ENCODE results near the gene KCNJ10.
A peak's percentile ranks its signal among the peaks of the same experiment; 100 is the strongest.

Gene KCNJ10

GRCh38 chr1:160101717-160102522 lies 32.0 kb upstream of the KCNJ10 start:
- no peak for TF ChIP-seq CTCF (IDR thresholded peaks at IDR 0.05; ENCODE audit: low read depth, low read length)
- Histone ChIP-seq H3K4me3 (ENCODE audit: low read depth, low read length) (no peak overlapping the region), H3K36me3 (no peaks in the 10 kb centered on the region), H3K9me3 (ENCODE audit: severe bottlenecking) (no peaks in the 10 kb centered on the region), H3K27ac (no peak overlapping the region), H3K27me3 (ENCODE audit: insufficient read depth, low read depth, severe bottlenecking) (no peaks in the 10 kb centered on the region)
- no peak for DNase-seq

GRCh38 chr1:160101037-160101716 lies 31.2 kb upstream of the KCNJ10 start:
- H3K36me3 ChIP-seq: no peaks in the 10 kb centered on the region
- DNase-seq: peak; percentile 93
- peak overlapping the region; percentile 22; the same call in 1 of the 2 replicates for H3K27ac ChIP-seq
- TF ChIP-seq CTCF (IDR thresholded peaks at IDR 0.05; ENCODE audit: low read depth, low read length): peak; percentile 99
- H3K27me3 ChIP-seq (ENCODE audit: insufficient read depth, low read depth, severe bottlenecking): no peaks in the 10 kb centered on the region
- no peak overlapping the region for H3K4me3 ChIP-seq (ENCODE audit: low read depth, low read length)
- H3K9me3 ChIP-seq (ENCODE audit: severe bottlenecking): no peaks in the 10 kb centered on the region

- DNase-seq: no peak
- no peak overlapping the region for H3K4me3 ChIP-seq (ENCODE audit: low read depth, low read length)
- no peaks in the 10 kb centered on the region for H3K27me3 ChIP-seq (ENCODE audit: insufficient read depth, low read depth, severe bottlenecking)
- TF ChIP-seq CTCF (IDR thresholded peaks at IDR 0.05; ENCODE audit: low read depth, low read length): no peak
- no peaks in the 10 kb centered on the region; the same call in 1 of the 2 replicates for H3K36me3 ChIP-seq
- no peaks in the 10 kb centered on the region for H3K9me3 ChIP-seq (ENCODE audit: severe bottlenecking)
- H3K27ac ChIP-seq: no peak overlapping the region
Observed at GRCh38 chr1:160099716-160100375, 29.9 kb upstream of the KCNJ10 start.

- peak; percentile 100 for DNase-seq
- Histone ChIP-seq H3K4me3 (ENCODE audit: low read depth, low read length) (peak overlapping the region; percentile 63), H3K9me3 (ENCODE audit: severe bottlenecking) (no peaks in the 10 kb centered on the region), H3K27ac (peak overlapping the region; percentile 12; the same call in 1 of the 2 replicates), H3K27me3 (ENCODE audit: insufficient read depth, low read depth, severe bottlenecking) (no peaks in the 10 kb centered on the region), H3K36me3 (no peaks in the 10 kb centered on the region; the same call in none of the 2 replicates)
- no peak for TF ChIP-seq CTCF (IDR thresholded peaks at IDR 0.05; ENCODE audit: low read depth, low read length)
Observed at GRCh38 chr1:160098852-160099561, 29.0 kb upstream of the KCNJ10 start.

All from WERI-Rb-1 (cell line).